ENCODE data around the gene NSUN7.

- TF ChIP-seq POLR2A (IDR thresholded peaks at IDR 0.05) = no peak
- no peak for TF ChIP-seq CTCF (IDR thresholded peaks at IDR 0.05 in 8 of 11, conservative IDR thresholded peaks at IDR 0.05 in 3 of 11)
These were observed 70.3 kb downstream of the NSUN7 start for GRCh38 chr4:40820101-40820500.

Measured in spleen (tissue), 7 donors.